Endothelial cell of umbilical vein (primary cell): ENCODE results near the gene RABL3. TPM values are rescaled to one million over a fixed set of nuclear protein-coding genes. Genes with fewer than 3 reads are reported as not detected.

Experiments
- BruUV-seq: library from RNA; stranded (reverse); fragments of 400-500 nt; replicated peaks from 2 replicates; lab custom pipeline; 2021; lab: Mats Ljungman, UMichigan
- CTCF ChIA-PET: fragments of 300-600, 350-600 bp; sonication (Branson Sonifier 250); formaldehyde crosslinking; loops from one replicate; lab custom pipeline; 2021; ENCODE audit warnings: antibody characterized with exemption, inconsistent platforms; lab: Charles Lee
- POLR2A ChIA-PET: fragments of 300-600, 350-600 bp; sonication (Branson Sonifier 250); formaldehyde crosslinking; loops from one replicate; lab custom pipeline; 2021; ENCODE audit warnings: antibody characterized with exemption, inconsistent platforms; lab: Charles Lee
- DNase-seq: peaks from one replicate; pipeline ENCODE4 v3.0.0-alpha.2; 2011; ENCODE audit warnings: low read depth, low spot score
- FAIRE-seq: peaks from 2 replicates; lab custom pipeline; 2011; peaks lifted over from hg19 to GRCh38; lab: Jason Lieb, UNC
- H2AFZ ChIP-seq: 2 replicates; pipeline ENCODE4 v1.6.0; 2012; ENCODE audit warnings: low read depth, low read length, control low read depth, inconsistent platforms
- H3K27ac ChIP-seq: 2 replicates; pipeline ENCODE4 v1.5.1; 2011; ENCODE audit warnings: low read depth, mild to moderate bottlenecking, control low read depth, low read length, moderate library complexity; ENCODE audit not compliant: insufficient read depth
- H3K27me3 ChIP-seq, 2 experiments: 2 replicates each; pipeline versions ENCODE4 v1.6.0 to v1.6.1; 2011; ENCODE audit warnings: low read length in 2 of 2, mixed read lengths in 1 of 2; ENCODE audit not compliant: control insufficient read depth in 2 of 2, insufficient read depth in 2 of 2
- H3K36me3 ChIP-seq, 2 experiments: 2 replicates in 1 of 2; 3 replicates in 1 of 2; pipeline ENCODE4 v1.5.1; 2011; ENCODE audit warnings: low read length in 2 of 2, mild to moderate bottlenecking in 1 of 2, moderate library complexity in 1 of 2; ENCODE audit not compliant: control insufficient read depth in 2 of 2, insufficient read depth in 2 of 2; ENCODE audit errors: extremely low read depth in 1 of 2
- H3K4me1 ChIP-seq: 3 replicates; pipeline ENCODE4 v1.5.1; 2011; ENCODE audit warnings: mild to moderate bottlenecking, low read length; ENCODE audit not compliant: control insufficient read depth, insufficient read depth; ENCODE audit errors: extremely low read depth
- H3K4me2 ChIP-seq: 2 replicates; pipeline ENCODE4 v1.6.1; 2011; ENCODE audit warnings: low read length, control low read depth, mixed read lengths; ENCODE audit not compliant: insufficient read depth
- H3K4me3 ChIP-seq, 3 experiments: fragments of 200-600 bp in 1 of 3; sonication (generic), shearing (Covaris generic) in 1 of 3; replicated peaks in 1 of 3; 2 replicates each; pipeline ENCODE4 v1.5.1; 2011 to 2016; ENCODE audit warnings: control low read depth in 3 of 3, low read length in 3 of 3, mild to moderate bottlenecking in 2 of 3, inconsistent platforms in 1 of 3, low read depth in 1 of 3, moderate library complexity in 1 of 3; ENCODE audit not compliant: insufficient read depth in 1 of 3
- H3K79me2 ChIP-seq: 2 replicates; pipeline ENCODE4 v1.6.0; 2012; ENCODE audit warnings: low read length, inconsistent platforms; ENCODE audit not compliant: control insufficient read depth, insufficient read depth
- H3K9ac ChIP-seq: replicated peaks from 2 replicates; pipeline ENCODE3; 2011; ENCODE audit warnings: low read length, control low read depth; ENCODE audit not compliant: insufficient read depth; ENCODE audit errors: extremely low read depth
- H3K9me1 ChIP-seq: replicated peaks from 3 replicates; pipeline ENCODE4 v1.6.0; 2011; ENCODE audit warnings: mild to moderate bottlenecking, low read length; ENCODE audit not compliant: control insufficient read depth, insufficient read depth; ENCODE audit errors: extremely low read depth
- H3K9me3 ChIP-seq: replicated peaks from 2 replicates; pipeline ENCODE4 v1.5.1; 2012; ENCODE audit warnings: low read length, inconsistent platforms; ENCODE audit not compliant: control insufficient read depth, insufficient read depth
- H4K20me1 ChIP-seq: replicated peaks from 2 replicates; pipeline ENCODE3; 2011; ENCODE audit warnings: mild to moderate bottlenecking, low read length; ENCODE audit not compliant: control insufficient read depth, insufficient read depth; ENCODE audit errors: extremely low read depth
- CTCF ChIP-seq, 2 donors: IDR thresholded peaks; 1 replicate in 1 of 2; 2 replicates in 1 of 2; pipeline ENCODE4 v1.5.1; 2011; ENCODE audit warnings: low read length in 2 of 2, mild to moderate bottlenecking in 2 of 2, moderate library complexity in 2 of 2, control low read depth in 1 of 2, inconsistent platforms in 1 of 2, low read depth in 1 of 2; ENCODE audit not compliant: insufficient read depth in 1 of 2; ENCODE audit errors: extremely low read depth in 1 of 2
- EZH2 ChIP-seq: IDR thresholded peaks from 2 replicates; pipeline ENCODE4 v1.6.1; 2012; ENCODE audit warnings: borderline replicate concordance, low read depth, mild to moderate bottlenecking, moderate library complexity, low read length, inconsistent platforms; ENCODE audit not compliant: severe bottlenecking
- FOS ChIP-seq: IDR thresholded peaks from 2 replicates; pipeline ENCODE4 v1.6.1; 2011; ENCODE audit warnings: mild to moderate bottlenecking, low read length, moderate library complexity, borderline replicate concordance; ENCODE audit not compliant: insufficient read depth
- GATA2 ChIP-seq: IDR thresholded peaks from 2 replicates; pipeline ENCODE4 v1.7.0; 2011; ENCODE audit warnings: low read depth, mild to moderate bottlenecking, moderate library complexity, mixed read lengths, low read length; ENCODE audit not compliant: insufficient read length, insufficient read depth
- JUN ChIP-seq: IDR thresholded peaks from 2 replicates; pipeline ENCODE4 v1.6.1; 2011; ENCODE audit warnings: borderline replicate concordance, low read depth; ENCODE audit not compliant: insufficient read length, insufficient read depth
- MAX ChIP-seq: IDR thresholded peaks from 2 replicates; pipeline ENCODE4 v1.6.1; 2011; ENCODE audit not compliant: insufficient read depth, insufficient read length
- MYC ChIP-seq: IDR thresholded peaks from one replicate; pipeline ENCODE4 v1.6.1; 2011; ENCODE audit warnings: mild to moderate bottlenecking, low read depth, low read length
- POLR2A ChIP-seq: IDR thresholded peaks from 2 replicates; pipeline ENCODE4 v1.6.1; 2012; ENCODE audit warnings: low read depth, mild to moderate bottlenecking, control low read depth, low read length
- POLR2AphosphoS5 ChIP-seq: IDR thresholded peaks from 2 replicates; pipeline ENCODE4 v1.6.1; 2012; ENCODE audit warnings: low read depth, mild to moderate bottlenecking, control low read depth, low read length, moderate library complexity; ENCODE audit not compliant: insufficient read depth
- dilution Hi-C: fragments of 300-500 bp; cut with MboI; formaldehyde crosslinking; loops from one replicate; pipeline ENCODE4 v1.15.0; 2019; ENCODE audit warnings: low sequenced_read_pairs; ENCODE audit not compliant: extremely low pct_ligation_motif_present
- intact Hi-C: fragments of 100-400 bp; cut with micrococcal nuclease; formaldehyde crosslinking; loops from one replicate; pipeline ENCODE4 v1.10.0; 2022
- polyA plus RNA-seq, 4 experiments: library from polyadenylated mRNA; depleted of rRNA in 3 of 4; stranded (reverse) in 3 of 4; unstranded in 1 of 4; fragments of >200 nt; gene quantifications; 2 replicates each; pipeline versions ENCODE4 v1.2.1 to v1.2.3, GENCODE V29; 2011 to 2012; ENCODE audit warnings: missing spikeins in 1 of 4
- total RNA-seq: library from RNA; stranded (reverse); gene quantifications from 2 replicates; pipeline ENCODE4 v1.2.3, GENCODE V29; 2021

RABL3 gene
- total and polyA plus RNA-seq, 2 donors (not counting 3 experiments of a cell fraction or from before 2014, with no cell fraction given) = 4.3 to 24.9 TPM

GRCh38 chr3:120741837-120742197 lies 499 bp downstream of the RABL3 start:
- TF ChIP-seq POLR2A = no peak
- no peak for TF ChIP-seq JUN
- TF ChIP-seq POLR2AphosphoS5 = no peak
- no peak for TF ChIP-seq MYC
- TF ChIP-seq EZH2 = no peak
- no peak for TF ChIP-seq FOS
- TF ChIP-seq GATA2 = no peak
- no peak for TF ChIP-seq CTCF (IDR thresholded peaks at IDR 0.05; ENCODE audit: extremely low read depth in 1 of 2, insufficient read depth in 1 of 2, low read depth in 1 of 2, low read length in 2 of 2)
- no peak for TF ChIP-seq MAX
- H3K36me3 ChIP-seq = peaks cover 0 to 2% of the 10 kb centered on the region in 2 experiments
- ChIA-PET CTCF (interaction anchor here (0.6 to 3.6 kb wide), 4 partner anchors 27 to 174 kb away, joined by 3 to 28 read pairs (median 4); no protein-coding TSS in a partner anchor), POLR2A (interaction anchor here (1.0 to 1.1 kb wide), 2 partner anchors 39 to 63 kb away, joined by 4 read pairs; no protein-coding TSS in a partner anchor)
- peak overlapping the region; percentile 95 for H3K9ac ChIP-seq
- peak overlapping the region; percentile 5 for H2AFZ ChIP-seq
- H3K79me2 ChIP-seq = peaks cover 43% of the 10 kb centered on the region
- H3K27ac ChIP-seq = peak overlapping the region; percentile 93
- dilution Hi-C loops = no loop called here
- intact Hi-C loops = loop anchor here (1.0 to 5.0 kb wide), 8 partner anchors 39 to 181 kb away; partner anchors contain the start of genes NDUFB4 and STXBP5L
- peaks cover 29% of the 10 kb centered on the region for H3K4me1 ChIP-seq
- H3K27me3 ChIP-seq = no peaks in the 10 kb centered on the region
- H3K9me3 ChIP-seq = no peaks in the 10 kb centered on the region
- H3K4me3 ChIP-seq = peak overlapping the region; percentile 23 to 96 (median 81)
- H3K4me2 ChIP-seq = peak overlapping the region; percentile 87
- peak; percentile 46 for FAIRE-seq
- no peak for DNase-seq
- H4K20me1 ChIP-seq = no peaks in the 10 kb centered on the region
- H3K9me1 ChIP-seq = no peaks in the 10 kb centered on the region
- TSS peak; percentile 58 for BruUV-seq
